ENCODE measurements around the gene CPPED1.
"Not testable (repeated sequence)": the region's sequence is repeated elsewhere in the genome, so short reads cannot be mapped to it uniquely, and the experiment has no call there.

The CPPED1 gene

DNA sequence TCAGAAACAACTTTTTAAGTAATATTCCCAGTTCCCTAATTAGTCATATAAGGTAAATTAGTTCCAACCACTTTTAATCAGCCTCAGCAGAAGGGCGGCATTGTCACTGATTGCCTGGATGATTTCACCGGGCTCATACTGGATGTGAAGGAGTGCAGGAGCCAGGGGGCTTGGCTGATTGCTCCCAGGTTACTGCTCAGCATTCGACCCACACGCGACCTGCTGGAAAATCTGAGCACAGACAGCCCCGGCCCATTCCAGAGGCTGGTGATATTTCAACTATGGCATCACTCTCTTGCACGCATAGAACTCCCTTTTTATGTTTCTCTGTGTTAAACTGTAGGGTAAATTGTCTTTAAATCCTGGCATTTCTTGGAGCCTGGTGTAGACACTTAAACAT lies 34.2 kb downstream of the CPPED1 start:
- H3K4me1 Mint-ChIP-seq = no peaks in the 10 kb centered on the region
- H3K4me3 Mint-ChIP-seq = no peak overlapping the region
- no peaks in the 10 kb centered on the region for H3K27me3 Mint-ChIP-seq (ENCODE audit: low read depth)
- no peaks in the 10 kb centered on the region for H3K9me3 Mint-ChIP-seq
- peaks cover 11% of the 10 kb centered on the region for H3K36me3 Mint-ChIP-seq (ENCODE audit: low read depth)
- TF ChIP-seq, protein P1, sequence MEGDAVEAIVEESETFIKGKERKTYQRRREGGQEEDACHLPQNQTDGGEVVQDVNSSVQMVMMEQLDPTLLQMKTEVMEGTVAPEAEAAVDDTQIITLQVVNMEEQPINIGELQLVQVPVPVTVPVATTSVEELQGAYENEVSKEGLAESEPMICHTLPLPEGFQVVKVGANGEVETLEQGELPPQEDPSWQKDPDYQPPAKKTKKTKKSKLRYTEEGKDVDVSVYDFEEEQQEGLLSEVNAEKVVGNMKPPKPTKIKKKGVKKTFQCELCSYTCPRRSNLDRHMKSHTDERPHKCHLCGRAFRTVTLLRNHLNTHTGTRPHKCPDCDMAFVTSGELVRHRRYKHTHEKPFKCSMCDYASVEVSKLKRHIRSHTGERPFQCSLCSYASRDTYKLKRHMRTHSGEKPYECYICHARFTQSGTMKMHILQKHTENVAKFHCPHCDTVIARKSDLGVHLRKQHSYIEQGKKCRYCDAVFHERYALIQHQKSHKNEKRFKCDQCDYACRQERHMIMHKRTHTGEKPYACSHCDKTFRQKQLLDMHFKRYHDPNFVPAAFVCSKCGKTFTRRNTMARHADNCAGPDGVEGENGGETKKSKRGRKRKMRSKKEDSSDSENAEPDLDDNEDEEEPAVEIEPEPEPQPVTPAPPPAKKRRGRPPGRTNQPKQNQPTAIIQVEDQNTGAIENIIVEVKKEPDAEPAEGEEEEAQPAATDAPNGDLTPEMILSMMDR (IDR thresholded peaks at IDR 0.05; ENCODE audit: unreplicated experiment in 3 of 3) = no peak
- peak overlapping the region in 1 of 3 experiments; percentile 35 for H3K27ac Mint-ChIP-seq

DNA sequence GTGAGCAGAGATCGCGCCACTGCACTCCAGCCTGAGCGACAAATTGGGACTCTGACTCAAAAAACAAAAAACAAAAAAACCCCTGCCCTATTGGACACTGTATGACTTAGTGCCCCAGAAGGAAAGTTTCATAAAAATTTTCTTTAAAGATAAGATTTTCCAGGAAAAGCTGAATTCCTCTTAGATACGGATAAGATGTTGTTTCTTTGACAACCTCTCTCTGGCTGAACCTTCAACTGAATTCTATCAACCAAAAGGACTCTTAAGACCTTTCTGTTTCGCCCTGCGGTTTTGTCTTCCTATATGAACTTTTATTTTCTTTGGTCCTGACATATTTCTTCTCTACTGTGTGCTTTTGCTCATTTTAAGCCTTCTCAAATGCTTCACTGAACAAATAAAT lies 35.8 kb downstream of the CPPED1 start:
- no peak overlapping the region for H3K4me3 Mint-ChIP-seq
- H3K4me1 Mint-ChIP-seq = no peaks in the 10 kb centered on the region
- peaks cover 9% of the 10 kb centered on the region for H3K36me3 Mint-ChIP-seq (ENCODE audit: low read depth)
- no peak overlapping the region for H3K27ac Mint-ChIP-seq
- no peaks in the 10 kb centered on the region for H3K27me3 Mint-ChIP-seq (ENCODE audit: low read depth)
- no peaks in the 10 kb centered on the region for H3K9me3 Mint-ChIP-seq
- TF ChIP-seq, protein P1 (IDR thresholded peaks at IDR 0.05; ENCODE audit: unreplicated experiment in 3 of 3) = no peak

DNA sequence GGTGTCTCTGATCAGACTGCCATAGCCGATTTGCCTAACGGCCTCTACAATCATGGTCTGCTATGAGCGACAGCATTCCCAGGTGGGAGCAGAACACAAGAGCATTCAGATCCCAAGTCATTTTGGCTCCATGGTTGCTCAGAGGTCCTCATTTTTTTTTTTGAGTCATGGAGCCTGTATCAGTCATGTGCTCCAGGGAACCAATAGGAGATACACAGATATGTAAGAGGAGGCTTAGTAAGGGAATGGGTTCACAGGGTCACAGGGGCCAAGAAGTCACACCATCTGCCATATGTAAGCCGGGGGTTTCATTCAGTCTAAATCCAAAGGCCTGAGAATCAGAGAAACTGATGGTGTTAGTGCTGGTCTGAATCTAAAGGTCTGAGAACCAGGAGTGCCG lies 36.8 kb downstream of the CPPED1 start:
- Mint-ChIP-seq H3K36me3 (ENCODE audit: low read depth) (peaks cover 9% of the 10 kb centered on the region), H3K4me1 (no peaks in the 10 kb centered on the region), H3K9me3 (no peaks in the 10 kb centered on the region), H3K27me3 (ENCODE audit: low read depth) (no peaks in the 10 kb centered on the region), H3K4me3 (no peak overlapping the region), H3K27ac (no peak overlapping the region)
- TF ChIP-seq, protein P1 (IDR thresholded peaks at IDR 0.05; ENCODE audit: unreplicated experiment in 3 of 3) = no peak

DNA sequence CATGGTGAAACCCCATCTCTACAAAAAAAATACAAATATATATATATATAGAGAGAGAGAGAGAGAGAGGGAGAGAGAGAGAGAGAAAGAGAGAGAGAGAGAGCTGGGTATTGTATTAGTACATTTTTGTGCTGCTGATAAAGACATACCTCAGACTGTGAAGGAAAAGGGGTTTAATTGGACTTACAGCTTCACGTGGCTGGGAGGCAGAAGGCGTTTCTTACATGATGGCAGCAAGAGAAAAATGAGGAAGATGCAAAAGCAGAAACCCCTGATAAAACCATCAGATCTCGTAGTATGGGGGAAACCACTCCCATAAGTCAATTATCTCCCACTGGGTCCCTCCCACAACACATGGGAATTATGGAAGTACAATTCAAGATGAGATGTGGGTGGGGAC lies 37.5 kb downstream of the CPPED1 start:
- H3K9me3 Mint-ChIP-seq; H3K27me3 Mint-ChIP-seq (ENCODE audit: low read depth); H3K36me3 Mint-ChIP-seq (ENCODE audit: low read depth); H3K27ac Mint-ChIP-seq; H3K4me1 Mint-ChIP-seq; H3K4me3 Mint-ChIP-seq: not testable (repeated sequence)

DNA sequence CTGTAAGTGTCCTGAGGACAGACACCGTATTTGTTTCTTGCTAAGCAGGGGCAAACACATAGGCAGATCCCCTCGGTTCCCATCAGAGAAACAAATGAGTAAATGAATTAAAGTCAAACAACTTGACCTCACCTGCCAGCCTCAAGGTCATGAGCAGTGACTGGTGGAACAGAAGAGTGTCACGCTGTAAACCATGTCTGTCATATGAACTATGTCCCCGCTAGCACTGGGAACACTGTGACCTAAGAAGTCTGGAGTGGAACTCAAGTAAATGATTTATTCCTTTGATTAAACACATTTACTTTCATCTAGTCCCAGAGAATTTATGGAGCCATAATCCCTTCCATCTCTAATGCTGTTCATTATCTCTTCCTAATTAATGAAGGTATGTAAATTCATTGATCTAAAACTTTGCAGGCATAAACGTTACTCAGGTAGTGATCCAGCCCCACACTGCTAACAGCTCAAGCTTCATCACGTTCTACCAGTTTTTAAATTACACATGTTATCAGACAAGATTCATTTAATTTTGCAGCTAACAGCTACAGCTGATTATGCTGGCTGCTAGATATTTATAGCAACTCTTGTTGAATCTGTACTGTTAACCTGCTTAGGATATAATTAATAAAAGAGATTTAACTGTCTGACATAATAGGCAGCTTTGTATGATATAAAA lies 38.7 kb downstream of the CPPED1 start:
- H3K4me3 Mint-ChIP-seq = no peak overlapping the region
- peak overlapping the region in 1 of 3 experiments; percentile 59 for H3K27ac Mint-ChIP-seq
- TF ChIP-seq, protein P1 (IDR thresholded peaks at IDR 0.05; ENCODE audit: unreplicated experiment in 3 of 3) = no peak
- H3K27me3 Mint-ChIP-seq (ENCODE audit: low read depth) = no peaks in the 10 kb centered on the region
- H3K36me3 Mint-ChIP-seq (ENCODE audit: low read depth) = peaks cover 11% of the 10 kb centered on the region
- no peaks in the 10 kb centered on the region for H3K4me1 Mint-ChIP-seq
- H3K9me3 Mint-ChIP-seq = no peaks in the 10 kb centered on the region

DNA sequence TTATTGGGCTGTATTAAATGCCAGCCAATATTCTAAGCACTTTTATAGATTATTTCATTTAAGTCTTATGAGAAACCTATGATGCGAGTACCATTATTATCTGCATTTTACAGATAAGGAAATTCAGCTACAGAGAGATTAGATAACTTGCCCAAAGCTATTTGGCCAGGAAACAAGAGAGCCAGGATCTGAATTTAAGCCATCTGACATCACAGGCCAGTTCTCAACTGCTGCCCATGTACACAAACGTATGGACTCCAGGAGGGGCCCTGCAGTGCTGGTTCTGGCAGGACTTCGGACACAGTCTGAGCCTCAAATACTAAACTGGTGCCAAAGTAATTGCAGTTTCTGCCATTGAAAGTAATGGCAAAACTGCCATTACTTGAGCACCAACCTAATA lies 40.2 kb downstream of the CPPED1 start:
- H3K4me3 Mint-ChIP-seq = no peak overlapping the region
- H3K9me3 Mint-ChIP-seq = no peaks in the 10 kb centered on the region
- peaks cover 1% of the 10 kb centered on the region for H3K4me1 Mint-ChIP-seq
- H3K36me3 Mint-ChIP-seq (ENCODE audit: low read depth) = peaks cover 10% of the 10 kb centered on the region
- H3K27me3 Mint-ChIP-seq (ENCODE audit: low read depth) = no peaks in the 10 kb centered on the region
- TF ChIP-seq, protein P1 (IDR thresholded peaks at IDR 0.05; ENCODE audit: unreplicated experiment in 3 of 3) = no peak
- no peak overlapping the region for H3K27ac Mint-ChIP-seq
